PC-9 (cell line): ENCODE results near the gene NRG3.

Source experiments
- CTCF ChIP-seq: fragments of 200-600 bp; sonication (generic); conservative IDR thresholded peaks from 2 replicates; pipeline ENCODE4 v1.6.1; 2017; ENCODE audit warnings: mixed run types, antibody characterized with exemption, mild to moderate bottlenecking, moderate library complexity
- EZH2 ChIP-seq: fragments of 200-600 bp; sonication (generic); IDR thresholded peaks from 2 replicates; pipeline ENCODE4 v1.8.0; 2017; ENCODE audit warnings: antibody characterized with exemption, low read depth

GRCh38 chr10:82827901-82828300 lies 952.9 kb downstream of the NRG3 start:
- TF ChIP-seq CTCF (no peak), EZH2 (no peak)
